ENCODE results near the gene CDKN2B. TPM values are rescaled to one million over a fixed set of nuclear protein-coding genes. Genes with fewer than 3 reads are reported as not detected.
"Not testable (repeated sequence)": the region's sequence is repeated elsewhere in the genome, so short reads cannot be mapped to it uniquely, and the experiment has no call there.

CDKN2B gene, protein sequence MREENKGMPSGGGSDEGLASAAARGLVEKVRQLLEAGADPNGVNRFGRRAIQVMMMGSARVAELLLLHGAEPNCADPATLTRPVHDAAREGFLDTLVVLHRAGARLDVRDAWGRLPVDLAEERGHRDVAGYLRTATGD
- total RNA-seq: 10 to 100 TPM in 1 of 4 donors, 1 to 10 TPM in 2, under 1 TPM in 1; 0.83 to 11.8 (median 2.9) TPM

DNA sequence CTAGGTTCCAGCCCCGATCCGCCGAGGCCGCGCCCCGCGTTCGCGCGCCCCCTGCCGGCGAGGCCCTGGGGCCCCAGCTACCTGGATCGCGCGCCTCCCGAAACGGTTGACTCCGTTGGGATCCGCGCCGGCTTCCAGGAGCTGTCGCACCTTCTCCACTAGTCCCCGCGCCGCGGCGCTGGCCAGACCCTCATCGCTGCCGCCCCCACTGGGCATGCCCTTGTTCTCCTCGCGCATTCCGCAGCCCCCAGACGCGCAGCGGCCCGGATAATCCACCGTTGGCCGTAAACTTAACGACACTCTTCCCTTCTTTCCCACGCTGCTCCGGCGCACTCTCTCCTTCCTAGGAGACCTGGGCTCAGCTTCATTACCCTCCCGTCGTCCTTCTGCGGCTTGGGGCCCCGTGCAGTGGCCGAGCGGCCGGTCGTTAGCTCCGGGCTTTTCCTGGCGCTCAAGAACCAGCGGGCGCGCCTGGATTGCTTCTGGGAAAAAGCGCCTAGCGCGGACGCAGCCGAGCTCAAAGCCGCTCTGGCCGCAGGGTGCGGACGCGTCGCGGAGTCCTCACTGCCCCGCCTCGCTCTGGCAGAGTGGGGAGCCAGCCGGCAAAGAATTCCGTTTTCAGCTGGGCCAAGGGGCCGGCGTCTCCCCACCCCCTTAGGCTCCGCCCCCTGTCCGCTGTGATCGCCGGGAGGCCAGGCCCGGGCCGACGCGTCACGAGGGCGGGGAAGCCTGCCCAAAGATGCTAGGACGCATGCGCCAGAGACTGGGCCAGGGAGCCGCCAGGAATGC lies at the start of gene CDKN2B:
TSS of gene CDKN2B (minus strand) at position 589 of the 789 bp plus-strand sequence. CDS start at position 237, 352 bp downstream.
- peaks cover 0 to 8% of the 10 kb centered on the region in 2 donors for H3K27me3 ChIP-seq
- H3K36me3 ChIP-seq: no peaks in the 10 kb centered on the region
- no peaks in the 10 kb centered on the region for H3K4me1 ChIP-seq
- intact Hi-C loops (cut with DNase I; ENCODE audit: low total_unique reads): no loop called here
- H3K4me3 ChIP-seq: peak within 1 kb of the TSS; percentile 58 to 59
- TF ChIP-seq POLR2A (IDR thresholded peaks at IDR 0.05) (peak; percentile 48 to 56), CTCF (IDR thresholded peaks at IDR 0.05) (peak; percentile 45 to 88 (median 62))
- no peaks in the 10 kb centered on the region for H3K9me3 ChIP-seq
- H3K27ac ChIP-seq: peak within 1 kb of the TSS; percentile 77 to 86
- DNase-seq: peak; percentile 90 to 97

DNA sequence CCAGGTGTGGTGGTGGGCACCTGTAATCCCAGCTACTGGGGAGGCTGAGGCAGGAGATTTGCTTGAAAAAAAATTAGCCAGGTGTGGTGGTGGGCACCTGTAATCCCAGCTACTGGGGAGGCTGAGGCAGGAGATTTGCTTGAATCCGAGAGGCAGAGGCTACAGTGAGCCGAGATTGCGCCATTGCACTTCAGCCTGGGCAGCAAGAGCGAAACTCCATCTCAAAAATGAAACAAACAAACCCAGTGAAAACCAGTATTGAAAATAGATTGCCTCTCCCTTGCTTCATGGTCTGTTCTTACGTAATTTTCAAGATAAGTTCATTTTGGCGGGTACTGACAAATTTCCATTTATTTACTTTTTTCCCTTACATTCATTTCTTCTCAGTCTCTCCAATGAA lies 48.9 kb upstream of the CDKN2B start:
- H3K27me3 ChIP-seq; H3K4me3 ChIP-seq; DNase-seq; H3K36me3 ChIP-seq; intact Hi-C loops (cut with DNase I; ENCODE audit: low total_unique reads); H3K4me1 ChIP-seq; H3K27ac ChIP-seq; H3K9me3 ChIP-seq: not testable (repeated sequence)

DNA sequence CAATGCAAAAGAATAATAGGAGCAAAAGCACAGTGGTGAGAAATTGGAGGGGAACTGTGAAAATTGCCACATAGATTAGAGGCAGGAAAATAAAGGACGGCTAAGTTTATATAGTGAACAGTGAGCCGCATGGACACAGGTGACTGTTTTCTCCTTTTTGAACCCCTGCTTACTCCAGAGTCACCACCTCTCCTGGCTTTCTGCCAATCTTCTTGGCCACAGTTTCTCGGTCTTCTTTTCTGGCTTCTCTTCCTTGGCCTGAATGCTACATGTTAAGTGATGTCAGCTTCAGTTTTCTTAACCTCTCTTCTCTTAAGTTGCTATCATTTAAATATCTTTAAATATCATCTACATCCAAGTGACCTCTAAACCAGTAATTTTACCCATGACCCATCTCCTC lies 47.3 kb upstream of the CDKN2B start:
- no peaks in the 10 kb centered on the region for H3K36me3 ChIP-seq
- no peak for DNase-seq
- no peaks in the 10 kb centered on the region for H3K4me1 ChIP-seq
- H3K4me3 ChIP-seq: no peak overlapping the region
- intact Hi-C loops (cut with DNase I; ENCODE audit: low total_unique reads): no loop called here
- no peaks in the 10 kb centered on the region for H3K27me3 ChIP-seq
- H3K9me3 ChIP-seq: no peaks in the 10 kb centered on the region
- H3K27ac ChIP-seq: no peak overlapping the region
- TF ChIP-seq POLR2A (IDR thresholded peaks at IDR 0.05): no peak
- TF ChIP-seq CTCF (IDR thresholded peaks at IDR 0.05): no peak

- Histone ChIP-seq H3K27ac (no peak overlapping the region), H3K4me1 (no peaks in the 10 kb centered on the region), H3K27me3 (no peaks in the 10 kb centered on the region), H3K36me3 (no peaks in the 10 kb centered on the region), H3K9me3 (no peaks in the 10 kb centered on the region), H3K4me3 (no peak overlapping the region)
- no peak for DNase-seq
- intact Hi-C loops (cut with DNase I; ENCODE audit: low total_unique reads): no loop called here
- TF ChIP-seq CTCF (IDR thresholded peaks at IDR 0.05) (no peak), POLR2A (IDR thresholded peaks at IDR 0.05) (no peak)
Measured at GRCh38 chr9:22055090-22055489, 46.0 kb upstream of the CDKN2B start.

DNA sequence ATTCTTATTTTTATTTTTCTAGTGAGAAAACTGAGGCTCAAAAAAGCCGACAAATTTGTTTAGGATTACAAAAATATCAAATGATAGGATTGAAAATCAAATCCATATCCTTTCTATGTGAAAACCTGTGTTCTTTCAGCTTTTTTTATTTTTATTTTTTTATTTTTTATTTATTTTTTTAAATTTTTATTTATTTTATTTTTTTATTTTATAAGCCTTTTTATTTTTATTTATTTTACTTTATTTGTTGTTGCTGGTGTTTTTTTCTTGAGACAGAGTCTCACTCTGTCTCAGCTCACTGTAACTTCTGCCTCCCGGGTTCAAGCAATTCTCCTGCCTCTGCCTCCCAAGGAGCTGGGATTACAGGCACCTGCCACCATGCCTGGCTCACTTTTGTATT lies 45.4 kb upstream of the CDKN2B start:
- TF ChIP-seq POLR2A (IDR thresholded peaks at IDR 0.05) (no peak), CTCF (IDR thresholded peaks at IDR 0.05) (no peak)
- Histone ChIP-seq H3K36me3 (no peaks in the 10 kb centered on the region), H3K4me1 (no peaks in the 10 kb centered on the region), H3K27ac (no peak overlapping the region), H3K4me3 (no peak overlapping the region), H3K27me3 (no peaks in the 10 kb centered on the region), H3K9me3 (no peaks in the 10 kb centered on the region)
- no peak for DNase-seq
- intact Hi-C loops (cut with DNase I; ENCODE audit: low total_unique reads): no loop called here
